Activated CD4-positive, alpha-beta memory T cell treated with anti-CD3 and anti-CD28 coated beads, Interleukin-2, amount 10 ng/mL, durations not matched to agents 7 days and 5 days (primary cell): ENCODE measurements around the gene PRPH2. TPM values are rescaled to one million over a fixed set of nuclear protein-coding genes. Genes with fewer than 3 reads are reported as not detected.
"Not testable (repeated sequence)": the region's sequence is repeated elsewhere in the genome, so short reads cannot be mapped to it uniquely, and the experiment has no call there.

Experiments
- CTCF ChIA-PET: fragments of 350-600 bp; sonication (Branson Sonifier 250); formaldehyde crosslinking; loops from one replicate; lab custom pipeline; 2021; ENCODE audit warnings: antibody characterized with exemption, inconsistent platforms; lab: Charles Lee
- POLR2A ChIA-PET: fragments of 350-600 bp; sonication (Branson Sonifier 250); formaldehyde crosslinking; loops from one replicate; lab custom pipeline; 2021; ENCODE audit warnings: antibody characterized with exemption; lab: Charles Lee
- DNase-seq: peaks from one replicate; pipeline ENCODE4 v3.0.0-alpha.2; 2020
- H3K27ac Mint-ChIP-seq: one replicate; pipeline ENCODE4 v1.8.0; 2021; ENCODE audit warnings: mild to moderate bottlenecking, mixed read lengths
- H3K27me3 Mint-ChIP-seq: one replicate; pipeline ENCODE4 v1.8.0; 2021; ENCODE audit warnings: mixed read lengths
- H3K36me3 Mint-ChIP-seq: one replicate; pipeline ENCODE4 v1.8.0; 2021; ENCODE audit warnings: low read depth, mixed read lengths
- H3K4me1 Mint-ChIP-seq: one replicate; pipeline ENCODE4 v1.8.0; 2021; ENCODE audit warnings: mixed read lengths
- H3K4me3 Mint-ChIP-seq: one replicate; pipeline ENCODE4 v1.8.0; 2021; ENCODE audit warnings: mild to moderate bottlenecking, mixed read lengths
- H3K9me3 Mint-ChIP-seq: one replicate; pipeline ENCODE4 v1.8.0; 2021; ENCODE audit warnings: mixed read lengths
- total RNA-seq, 2 experiments: library from RNA; stranded (reverse); gene quantifications; one replicate each; pipeline ENCODE4 v1.2.3, GENCODE V29; 2021

The PRPH2 gene
- total RNA-seq, 2 experiments from 2014 or later = not detected

DNA sequence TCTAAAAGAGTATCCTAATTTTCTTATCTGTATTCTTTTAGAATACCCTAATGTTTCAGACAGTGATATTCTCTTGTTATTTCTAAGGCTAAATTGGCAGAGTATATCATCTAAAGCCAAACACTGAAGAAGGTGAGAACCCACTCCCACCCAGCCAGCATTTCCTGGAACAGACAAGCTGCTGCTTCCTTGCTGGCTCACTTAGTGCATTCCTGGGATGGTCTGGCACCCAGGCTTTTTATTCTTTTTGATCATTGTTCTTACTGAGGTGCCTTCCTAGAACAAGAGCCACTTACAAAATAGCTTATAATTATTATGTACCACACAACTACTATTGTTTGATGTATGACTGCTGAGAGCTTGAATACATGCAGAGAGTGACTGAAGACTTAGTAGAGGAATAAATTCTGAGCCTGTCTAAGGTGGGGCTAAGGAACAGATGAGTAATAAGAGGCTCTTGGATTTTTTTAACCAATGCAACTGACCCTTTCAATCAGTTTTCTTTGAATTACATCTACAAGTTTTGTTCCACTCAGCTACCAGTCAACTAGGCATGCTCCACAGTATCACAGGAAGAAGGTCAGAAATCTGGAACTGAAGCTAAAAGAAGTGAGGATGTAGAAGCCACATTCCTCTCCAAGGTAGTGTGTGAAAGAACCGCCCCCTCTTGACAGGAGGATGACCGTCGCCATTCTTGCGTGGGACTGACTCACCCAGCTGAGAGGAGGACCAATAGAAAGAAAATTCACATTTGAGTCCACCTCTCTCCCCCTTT is 30.1 kb downstream of the PRPH2 start:
- Mint-ChIP-seq H3K27me3 (no peaks in the 10 kb centered on the region), H3K36me3 (peaks cover 63% of the 10 kb centered on the region), H3K27ac (peak overlapping the region; percentile 29), H3K9me3 (no peaks in the 10 kb centered on the region), H3K4me1 (peaks cover 35% of the 10 kb centered on the region), H3K4me3 (no peak overlapping the region)
- ChIA-PET POLR2A (interaction anchor here (0.8 to 2.5 kb wide), 8 partner anchors 12 to 187 kb away, joined by 3 to 13 read pairs (median 6); partner anchors contain the start of genes RPL7L1 and TBCC), CTCF (interaction anchor here (0.6 to 4.0 kb wide), 6 partner anchors 22 to 144 kb away, joined by 3 to 22 read pairs (median 4); no protein-coding TSS in a partner anchor)
- no peak for DNase-seq

DNA sequence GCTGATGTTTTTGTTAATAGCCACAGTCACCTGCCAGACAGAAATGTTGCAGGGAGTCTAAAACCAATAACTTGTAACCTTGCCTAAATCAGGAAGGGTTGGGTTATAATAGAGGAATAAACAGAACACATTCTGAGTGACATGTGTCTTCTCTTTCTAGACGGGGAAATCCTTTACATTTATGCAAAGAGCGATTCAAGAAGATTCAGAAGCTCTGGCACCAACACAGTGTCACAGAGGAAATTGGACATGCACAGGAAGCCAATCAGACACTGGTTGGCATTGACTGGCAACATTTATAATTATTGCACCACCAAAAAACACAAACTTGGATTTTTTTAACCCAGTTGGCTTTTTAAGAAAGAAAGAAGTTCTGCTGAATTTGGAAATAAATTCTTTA is 31.5 kb downstream of the PRPH2 start:
- Mint-ChIP-seq H3K4me3 (no peak overlapping the region), H3K27ac (peak overlapping the region; percentile 40), H3K27me3 (no peaks in the 10 kb centered on the region), H3K4me1 (peaks cover 35% of the 10 kb centered on the region), H3K9me3 (no peaks in the 10 kb centered on the region), H3K36me3 (peaks cover 70% of the 10 kb centered on the region)
- DNase-seq = no peak
- CTCF ChIA-PET = no interaction called here
- POLR2A ChIA-PET = interaction anchor here (2.5 kb wide), 1 partner anchor 56 kb away, joined by 13 read pairs; the partner anchor contains the start of gene TBCC

DNA sequence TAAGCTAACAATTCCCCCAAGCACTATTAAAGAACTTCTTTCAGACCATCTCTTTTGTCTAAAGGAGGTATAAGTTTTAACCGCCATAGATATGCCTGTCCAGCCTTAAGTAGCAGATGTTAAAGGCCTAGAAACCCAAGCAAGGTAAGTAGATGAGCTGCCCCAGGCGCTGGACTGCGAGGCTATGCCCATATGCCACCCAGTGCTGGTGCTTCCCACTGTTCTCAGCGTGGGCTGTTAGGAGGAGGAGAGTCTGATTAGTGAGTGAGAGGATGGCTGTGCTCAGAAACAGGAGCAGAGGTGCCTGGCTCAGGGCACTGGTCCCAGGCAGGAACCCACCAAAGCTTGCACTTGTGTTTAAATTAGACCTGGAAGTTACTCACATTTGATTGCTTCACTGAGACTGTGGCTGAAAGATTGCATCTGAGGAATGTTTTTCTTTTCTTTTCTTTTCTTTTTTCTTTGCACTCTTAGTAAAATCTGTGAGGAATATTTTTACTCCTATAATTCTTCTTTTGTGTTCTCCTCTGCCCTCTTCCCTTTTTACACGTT is 32.2 kb downstream of the PRPH2 start:
- Mint-ChIP-seq H3K4me3 (no peak overlapping the region), H3K4me1 (peaks cover 35% of the 10 kb centered on the region), H3K9me3 (no peaks in the 10 kb centered on the region), H3K27me3 (no peaks in the 10 kb centered on the region), H3K27ac (peak overlapping the region; percentile 40), H3K36me3 (peaks cover 74% of the 10 kb centered on the region)
- no peak for DNase-seq
- ChIA-PET POLR2A (interaction anchor here (2.5 kb wide), 1 partner anchor 56 kb away, joined by 13 read pairs; the partner anchor contains the start of gene TBCC), CTCF (interaction anchor here (0.9 to 1.4 kb wide), 2 partner anchors 27 to 37 kb away, joined by 3 to 5 read pairs; no protein-coding TSS in a partner anchor)

DNA sequence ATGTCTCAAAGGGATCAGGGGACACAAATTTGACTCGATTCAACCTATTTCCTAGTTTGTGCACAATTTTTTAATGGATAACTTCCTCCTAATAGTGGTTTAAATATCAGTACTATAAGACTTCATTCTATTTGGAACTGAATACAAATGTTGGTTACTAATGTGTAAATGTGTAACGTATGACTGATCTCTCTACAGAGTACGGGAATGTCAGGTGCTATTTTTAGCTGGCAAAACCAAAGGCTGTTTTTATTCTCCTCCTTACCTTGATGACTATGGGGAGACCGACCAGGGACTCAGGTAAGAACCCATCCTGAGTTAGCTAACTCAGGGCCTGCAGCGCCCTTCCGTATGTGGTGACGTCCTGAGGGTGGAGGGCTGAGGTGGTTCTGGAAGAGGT is 33.0 kb downstream of the PRPH2 start:
- ChIA-PET CTCF (interaction anchor here (0.9 to 1.4 kb wide), 2 partner anchors 26 to 37 kb away, joined by 3 to 5 read pairs; no protein-coding TSS in a partner anchor), POLR2A (no interaction called here)
- Mint-ChIP-seq H3K4me1 (peaks cover 31% of the 10 kb centered on the region), H3K27ac (no peak overlapping the region), H3K9me3 (no peaks in the 10 kb centered on the region), H3K27me3 (no peaks in the 10 kb centered on the region), H3K4me3 (no peak overlapping the region), H3K36me3 (peaks cover 74% of the 10 kb centered on the region)
- DNase-seq = no peak

DNA sequence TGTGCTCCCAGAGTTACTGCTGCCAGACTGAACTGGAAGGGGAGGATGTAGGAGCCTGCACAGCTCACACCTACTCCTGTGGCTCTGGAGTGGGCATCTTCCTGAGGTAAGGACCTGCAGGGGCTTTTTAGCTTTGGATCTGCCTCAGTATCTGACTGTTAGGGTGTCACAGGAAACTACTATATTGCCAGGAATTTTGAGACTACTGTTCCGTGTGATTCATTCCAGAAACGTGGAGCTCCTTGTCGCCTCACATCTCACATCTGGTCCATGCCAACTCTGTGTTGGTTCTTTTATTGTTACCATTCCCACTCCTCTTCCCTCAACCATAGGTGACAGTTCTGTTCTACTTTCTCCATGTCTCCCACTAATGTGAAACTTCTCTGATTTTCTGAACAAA is 34.1 kb downstream of the PRPH2 start:
- Mint-ChIP-seq H3K36me3 (peaks cover 73% of the 10 kb centered on the region), H3K4me1 (peaks cover 20% of the 10 kb centered on the region)

DNA sequence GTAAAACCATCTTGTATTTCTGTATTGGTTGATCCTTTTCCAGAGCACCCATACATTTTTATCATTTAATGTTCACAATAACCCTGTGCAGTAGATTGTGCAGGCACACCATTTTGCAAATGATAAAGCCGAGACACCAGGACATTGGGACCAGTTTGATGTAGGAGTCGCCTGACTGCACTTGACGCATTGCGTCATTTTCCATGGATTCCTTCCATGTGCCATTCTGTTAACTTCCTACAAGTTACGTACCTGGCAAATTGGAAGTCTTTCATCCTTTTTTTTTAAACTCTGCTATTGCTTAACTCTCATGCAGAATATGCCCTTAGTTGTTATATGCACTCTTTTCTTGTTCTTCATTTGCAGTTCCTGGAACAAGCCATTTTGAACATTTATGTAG is 43.0 kb downstream of the PRPH2 start:
- no peak for DNase-seq
- H3K4me3 Mint-ChIP-seq = no peak overlapping the region
- H3K4me1 Mint-ChIP-seq = no peaks in the 10 kb centered on the region
- ChIA-PET CTCF (no interaction called here), POLR2A (no interaction called here)
- peaks cover 54% of the 10 kb centered on the region for H3K36me3 Mint-ChIP-seq
- H3K27ac Mint-ChIP-seq = no peak overlapping the region
- H3K9me3 Mint-ChIP-seq = no peaks in the 10 kb centered on the region
- no peaks in the 10 kb centered on the region for H3K27me3 Mint-ChIP-seq

More for the DNA sequence above, 34.1 kb downstream of the PRPH2 start:
- CTCF ChIA-PET = interaction anchor here (1.3 kb wide), 1 partner anchor 19 kb away, joined by 3 read pairs; no protein-coding TSS in a partner anchor
- H3K9me3 Mint-ChIP-seq = no peaks in the 10 kb centered on the region
- H3K4me3 Mint-ChIP-seq = no peak overlapping the region
- no peaks in the 10 kb centered on the region for H3K27me3 Mint-ChIP-seq
- no peak for DNase-seq
- H3K27ac Mint-ChIP-seq = no peak overlapping the region
- POLR2A ChIA-PET = interaction anchor here (1.0 kb wide), 1 partner anchor 38 kb away, joined by 3 read pairs; no protein-coding TSS in a partner anchor

DNA sequence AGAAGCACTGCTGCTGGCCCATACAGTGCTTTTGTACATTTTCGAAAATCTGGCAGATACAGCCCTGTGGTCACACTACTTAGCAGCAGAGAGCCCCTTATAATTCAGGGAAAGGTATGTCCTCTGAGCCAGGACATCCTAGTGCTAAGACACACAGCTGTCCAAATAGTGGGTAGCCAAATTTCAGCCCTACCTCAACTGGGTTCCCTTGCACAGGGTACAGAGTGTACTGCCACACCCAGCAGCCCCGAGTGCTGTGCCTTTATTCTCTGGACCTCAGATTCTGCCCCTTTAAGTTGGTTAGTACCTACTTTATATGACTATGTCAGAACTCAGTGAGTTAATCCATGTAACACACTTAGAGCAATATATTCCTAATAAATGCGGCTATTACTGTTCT is 47.6 kb downstream of the PRPH2 start:
- POLR2A ChIA-PET = interaction anchor here (1.0 kb wide), 1 partner anchor 72 kb away, joined by 3 read pairs; the partner anchor contains the start of gene TBCC
- H3K27me3 Mint-ChIP-seq = no peaks in the 10 kb centered on the region
- H3K27ac Mint-ChIP-seq = no peak overlapping the region

DNA sequence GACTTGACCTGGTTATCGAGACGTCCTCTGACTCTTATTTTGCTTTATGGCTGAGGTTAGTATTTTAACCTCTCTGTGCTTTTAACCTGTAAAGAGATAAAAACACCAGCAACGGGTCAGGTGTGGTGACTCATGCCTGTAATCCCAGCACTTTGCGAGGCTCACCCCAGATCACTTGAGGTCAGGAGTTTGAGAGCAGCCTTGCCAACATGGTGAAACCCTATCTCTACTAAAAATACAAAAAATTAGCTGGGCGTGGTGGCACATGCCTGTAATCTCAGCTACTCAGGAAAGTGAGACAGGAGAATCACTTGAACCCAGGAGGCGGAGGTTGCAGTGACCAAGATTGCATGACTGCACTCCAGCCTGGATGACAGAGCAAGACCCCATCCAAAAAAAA is 48.0 kb downstream of the PRPH2 start:
- POLR2A ChIA-PET, H3K27ac Mint-ChIP-seq, H3K9me3 Mint-ChIP-seq, H3K4me3 Mint-ChIP-seq, DNase-seq, H3K27me3 Mint-ChIP-seq: not testable (repeated sequence)
- CTCF ChIA-PET = interaction anchor here (0.8 to 1.0 kb wide), 2 partner anchors 10 to 13 kb away, joined by 3 to 4 read pairs; no protein-coding TSS in a partner anchor
- peaks cover 66% of the 10 kb centered on the region for H3K36me3 Mint-ChIP-seq
- peaks cover 14% of the 10 kb centered on the region for H3K4me1 Mint-ChIP-seq

More for the DNA sequence above, 47.6 kb downstream of the PRPH2 start:
- no peak overlapping the region for H3K4me3 Mint-ChIP-seq
- DNase-seq = no peak
- H3K36me3 Mint-ChIP-seq = peaks cover 66% of the 10 kb centered on the region
- peaks cover 14% of the 10 kb centered on the region for H3K4me1 Mint-ChIP-seq
- H3K9me3 Mint-ChIP-seq = no peaks in the 10 kb centered on the region
- CTCF ChIA-PET = interaction anchor here (0.8 to 1.0 kb wide), 2 partner anchors 11 to 13 kb away, joined by 3 to 4 read pairs; no protein-coding TSS in a partner anchor

DNA sequence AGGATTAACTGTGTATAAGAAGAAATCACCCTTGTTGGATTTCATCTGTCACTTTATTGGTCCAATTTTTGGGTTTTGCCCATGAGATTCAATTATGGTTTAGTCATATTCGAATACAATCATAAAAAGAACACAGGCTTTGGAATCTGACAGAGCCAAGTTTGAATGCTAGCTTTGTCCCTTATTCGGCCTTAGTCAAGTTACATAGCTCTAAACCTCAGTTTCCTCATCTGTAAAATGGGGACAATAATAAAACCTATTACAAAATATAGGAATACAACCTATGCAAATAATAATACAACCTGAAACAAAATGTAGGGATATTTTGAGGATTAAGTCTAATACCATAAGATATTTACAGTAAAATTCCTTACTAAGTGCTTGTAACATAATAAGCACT is 57.7 kb downstream of the PRPH2 start:
- POLR2A ChIA-PET = interaction anchor here (1.0 to 1.6 kb wide), 4 partner anchors 17 to 226 kb away, joined by 3 to 4 read pairs (median 3); a partner anchor contains a TSS
- Mint-ChIP-seq H3K36me3 (peaks cover 54% of the 10 kb centered on the region), H3K27me3 (no peaks in the 10 kb centered on the region), H3K4me1 (peaks cover 1% of the 10 kb centered on the region), H3K27ac (no peak overlapping the region), H3K4me3 (no peak overlapping the region), H3K9me3 (no peaks in the 10 kb centered on the region)
- CTCF ChIA-PET = interaction anchor here (1.0 to 4.6 kb wide), 7 partner anchors 9 to 236 kb away, joined by 3 to 79 read pairs (median 3); no protein-coding TSS in a partner anchor
- DNase-seq = no peak

DNA sequence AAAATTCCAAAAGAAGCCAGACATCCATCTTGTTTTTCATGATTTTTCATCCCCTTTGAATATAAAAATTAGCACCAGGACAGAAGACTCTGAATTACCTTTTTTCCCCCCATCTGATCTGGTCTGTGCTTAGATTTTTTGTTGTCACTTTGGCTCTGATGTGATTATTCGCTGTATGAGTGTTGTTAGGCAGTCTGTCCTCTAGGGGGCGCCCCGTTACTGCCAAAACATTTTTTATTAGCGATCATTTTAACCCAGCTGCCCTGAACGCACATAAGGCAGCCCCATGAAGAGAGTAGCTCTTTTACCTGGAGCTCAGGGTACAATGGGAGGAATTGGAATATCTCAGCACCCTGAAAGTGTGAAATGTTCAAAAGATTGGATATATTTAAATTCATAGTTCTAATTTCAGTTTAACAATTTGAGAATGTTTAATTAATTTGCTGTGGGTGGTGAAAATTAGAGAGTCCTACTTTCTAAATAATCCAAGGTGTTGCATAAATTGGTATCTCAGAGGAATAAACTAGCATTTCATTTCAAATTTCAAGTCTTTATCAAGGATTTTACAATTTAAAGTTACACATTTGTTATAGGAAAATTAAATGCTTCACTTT is 60.8 kb downstream of the PRPH2 start:
- Mint-ChIP-seq H3K9me3 (no peaks in the 10 kb centered on the region), H3K27ac (no peak overlapping the region), H3K27me3 (no peaks in the 10 kb centered on the region), H3K4me3 (no peak overlapping the region), H3K36me3 (peaks cover 58% of the 10 kb centered on the region), H3K4me1 (peaks cover 1% of the 10 kb centered on the region)
- ChIA-PET POLR2A (interaction anchor here (1.2 to 2.9 kb wide), 3 partner anchors 65 to 218 kb away, joined by 5 to 16 read pairs (median 6); partner anchors contain the start of gene RPL7L1), CTCF (interaction anchor here (0.6 to 4.6 kb wide), 24 partner anchors 9 to 231 kb away, joined by 3 to 79 read pairs (median 4); partner anchors contain the start of gene RPL7L1)
- peak; percentile 86 for DNase-seq

DNA sequence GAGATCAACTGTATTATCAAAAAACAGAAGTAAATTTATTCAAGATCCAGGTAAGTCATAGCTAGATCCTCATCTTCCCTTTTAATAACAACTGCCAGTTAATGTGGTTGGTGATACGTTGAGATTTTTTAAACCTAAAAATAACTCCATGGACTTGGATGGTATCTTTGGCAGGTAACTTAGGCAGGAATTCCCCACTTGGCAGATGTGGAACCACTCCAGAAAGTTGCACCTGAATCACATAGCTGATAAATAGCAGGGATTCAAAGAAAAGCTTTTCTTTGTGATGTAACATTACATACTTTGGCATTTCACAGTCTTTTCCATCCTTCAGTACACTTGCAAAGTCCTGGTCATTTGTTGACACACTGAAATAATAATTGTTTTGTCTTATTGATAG is 62.6 kb downstream of the PRPH2 start:
- peaks cover 52% of the 10 kb centered on the region for H3K36me3 Mint-ChIP-seq
- POLR2A ChIA-PET = no interaction called here

DNA sequence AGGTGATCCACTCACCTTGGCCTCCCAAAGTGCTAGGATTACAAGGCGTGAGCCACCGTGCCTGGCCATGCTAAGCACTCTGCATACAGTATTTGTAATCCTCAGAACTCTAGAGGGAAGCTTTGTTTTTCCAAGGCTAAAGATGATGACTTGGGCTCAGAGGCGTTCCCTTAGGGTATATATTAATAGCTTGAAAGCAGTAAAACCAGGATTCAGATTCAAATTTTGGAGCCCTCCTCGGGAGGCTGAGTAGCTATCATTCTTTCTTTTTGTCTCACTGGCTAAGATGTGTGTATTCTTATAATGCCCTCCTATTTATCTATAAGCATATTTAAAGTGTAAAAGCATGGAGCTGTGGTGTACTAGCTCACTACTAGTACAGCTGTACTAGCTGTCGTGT is 68.5 kb downstream of the PRPH2 start:
- CTCF ChIA-PET = interaction anchor here (1.2 to 1.5 kb wide), 2 partner anchors 11 to 73 kb away, joined by 3 to 4 read pairs; no protein-coding TSS in a partner anchor
- H3K4me3 Mint-ChIP-seq = no peak overlapping the region
- H3K27ac Mint-ChIP-seq = no peak overlapping the region
- H3K27me3 Mint-ChIP-seq = no peaks in the 10 kb centered on the region
- H3K36me3 Mint-ChIP-seq = peaks cover 48% of the 10 kb centered on the region
- no peak for DNase-seq
- no peaks in the 10 kb centered on the region for H3K9me3 Mint-ChIP-seq
- POLR2A ChIA-PET = interaction anchor here (1.3 kb wide), 1 partner anchor 92 kb away, joined by 3 read pairs; the partner anchor contains the start of gene TBCC
- no peaks in the 10 kb centered on the region for H3K4me1 Mint-ChIP-seq

More for the DNA sequence above, 62.6 kb downstream of the PRPH2 start:
- DNase-seq = no peak
- Mint-ChIP-seq H3K4me3 (no peak overlapping the region), H3K27ac (no peak overlapping the region), H3K27me3 (no peaks in the 10 kb centered on the region), H3K4me1 (peaks cover 1% of the 10 kb centered on the region), H3K9me3 (no peaks in the 10 kb centered on the region)
- CTCF ChIA-PET = interaction anchor here (0.6 to 1.9 kb wide), 2 partner anchors 67 to 250 kb away, joined by 3 to 10 read pairs; no protein-coding TSS in a partner anchor
